IPS-NIHi7 (cell line): ENCODE results near the gene METTL25B.

Experiments used
- DNase-seq: peaks from one replicate; pipeline ENCODE4 v3.0.0; 2012; ENCODE audit warnings: mixed read lengths; ENCODE audit errors: extremely low spot score

METTL25B gene

GRCh38 chr1:156700736-156701531 is 27.3 kb upstream of the METTL25B start:
- no peak for DNase-seq

- DNase-seq: no peak
Observed at GRCh38 chr1:156703336-156703735, 24.9 kb upstream of the METTL25B start.

- DNase-seq: peak; percentile 34
Observed at GRCh38 chr1:156703741-156704140, 24.5 kb upstream of the METTL25B start.

- DNase-seq: no peak
Observed at GRCh38 chr1:156704166-156704711, 24.0 kb upstream of the METTL25B start.

GRCh38 chr1:156704930-156705320 is 23.3 kb upstream of the METTL25B start:
- DNase-seq: peak; percentile 23

GRCh38 chr1:156705321-156705917 is 22.9 kb upstream of the METTL25B start, which contains the start of gene CRABP2:
Gene CRABP2, minus strand, starts transcription at chr1:156705583. Its CDS starts 137 bp downstream, at chr1:156705446.
- DNase-seq: peak; percentile 35

GRCh38 chr1:156705918-156706656 is 22.2 kb upstream of the METTL25B start:
- DNase-seq: peak; percentile 81

GRCh38 chr1:156706657-156707416 is 21.4 kb upstream of the METTL25B start:
- DNase-seq: peak; percentile 48

- peak; percentile 59 for DNase-seq
Observed at GRCh38 chr1:156707417-156708217, 20.7 kb upstream of the METTL25B start.

DNA sequence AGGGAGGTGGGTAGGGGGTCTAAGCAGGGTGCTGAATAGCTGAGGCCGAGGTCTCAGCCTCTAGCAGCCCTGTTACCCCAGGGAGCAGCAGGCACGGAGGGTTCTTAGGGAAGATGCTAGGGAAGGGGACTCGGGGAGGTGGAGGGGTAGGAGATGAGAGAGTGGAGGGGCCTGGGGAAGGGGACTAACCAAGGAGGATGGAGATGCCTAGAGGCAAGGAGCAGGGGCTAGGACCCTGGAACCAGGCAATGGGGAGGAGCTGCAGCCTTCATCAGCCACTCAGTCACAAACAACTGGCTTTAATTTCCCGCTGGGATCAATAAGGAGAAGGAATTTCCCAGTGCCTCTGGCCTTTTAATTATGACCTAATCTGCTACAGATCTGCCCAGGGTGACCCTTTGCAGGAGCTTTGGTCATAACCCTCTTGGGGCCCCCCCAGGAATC is 20.0 kb upstream of the METTL25B start:
- peak; percentile 76 for DNase-seq

DNA sequence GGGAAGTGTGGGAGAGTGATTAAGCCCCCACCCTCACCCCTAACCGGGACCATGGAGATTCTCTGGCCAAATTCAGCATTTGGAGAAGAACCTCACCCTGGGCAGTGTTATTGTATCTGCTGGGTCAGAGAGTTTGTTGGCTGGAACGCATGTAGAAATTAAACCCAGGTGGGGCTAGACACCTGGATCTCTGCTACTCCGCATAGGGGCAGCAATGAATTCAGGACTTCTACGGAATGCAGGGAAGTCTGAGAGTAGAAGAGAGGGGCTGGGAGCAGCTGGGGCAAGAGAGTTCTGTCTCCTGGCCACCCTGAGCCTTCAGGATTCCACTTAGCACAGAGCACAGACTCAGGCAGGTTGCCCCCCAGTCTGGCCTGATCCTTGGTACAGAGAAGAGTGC is 19.2 kb upstream of the METTL25B start:
- DNase-seq: no peak

DNA sequence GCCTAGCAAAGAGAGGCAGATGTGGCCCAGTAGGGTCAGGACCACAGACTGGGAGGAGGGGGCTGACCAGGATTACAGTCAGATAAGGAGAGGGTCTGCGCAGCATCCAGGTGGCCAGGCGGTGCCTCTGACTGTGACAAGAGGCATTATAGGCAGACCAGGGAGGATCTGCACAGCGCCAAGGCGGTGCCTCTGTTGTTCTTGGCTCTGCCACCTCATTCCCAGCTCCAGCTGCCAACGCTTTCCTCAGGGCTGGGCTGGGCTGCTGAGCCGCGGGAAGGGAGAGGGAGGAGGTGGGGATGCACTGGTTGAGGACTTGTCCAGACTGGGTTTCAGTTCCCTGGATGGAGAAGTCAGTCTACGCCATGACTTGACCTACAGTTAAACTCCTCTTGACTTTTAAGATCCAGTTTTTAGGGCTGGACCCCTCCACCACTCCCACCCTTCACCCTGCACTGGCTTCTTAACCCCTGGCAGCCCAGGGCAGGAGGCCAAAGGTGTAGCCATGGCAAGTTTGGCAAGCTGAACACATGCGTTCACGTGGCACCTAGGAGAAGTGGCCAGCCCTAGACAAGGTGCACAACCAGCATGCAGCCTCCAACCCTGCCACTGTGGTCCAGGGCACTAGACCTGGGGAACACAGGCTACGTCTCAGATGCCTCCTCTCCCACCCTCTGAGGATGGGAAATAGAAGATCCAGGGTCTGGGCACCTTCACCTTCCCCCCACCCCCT is 18.3 kb upstream of the METTL25B start:
- no peak for DNase-seq

DNA sequence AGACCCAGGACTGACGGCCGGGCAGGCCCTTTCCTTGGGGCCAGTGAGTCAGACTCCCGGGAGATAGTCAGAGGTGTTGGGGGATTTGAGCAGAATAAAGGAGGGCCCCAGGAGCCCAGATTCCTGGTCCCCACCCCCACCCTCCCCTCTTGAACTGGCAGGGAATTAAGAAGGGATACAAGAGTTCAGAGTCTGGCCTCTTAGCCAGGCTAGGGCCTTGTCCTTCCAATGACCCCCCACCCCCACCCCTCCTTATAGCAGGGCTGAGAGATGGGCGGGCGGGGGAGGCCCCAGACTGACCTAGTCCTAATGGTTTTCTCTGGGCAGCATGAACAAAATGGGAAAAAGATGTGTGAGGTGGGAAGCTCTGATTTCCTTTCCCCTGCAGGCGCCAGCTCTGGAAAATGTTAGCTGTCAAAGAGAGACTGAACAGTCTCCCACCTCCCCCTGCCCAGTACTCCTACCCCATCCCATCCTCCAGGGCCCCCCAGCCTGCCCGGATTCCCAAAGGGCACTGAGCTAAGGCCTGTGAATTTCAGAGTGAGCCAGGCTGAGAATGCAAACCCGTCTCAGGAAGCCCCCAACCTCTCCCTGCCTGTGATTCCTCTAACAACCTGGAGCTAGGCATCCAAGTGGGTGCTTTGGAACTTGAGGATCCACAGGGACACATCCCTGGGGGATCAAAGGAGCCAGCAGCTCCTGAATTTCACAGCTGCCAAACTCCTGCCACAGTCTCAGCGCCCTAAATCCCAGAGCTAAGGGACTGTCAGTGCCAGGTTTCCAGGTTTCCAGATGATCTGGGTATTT is 17.1 kb upstream of the METTL25B start:
- DNase-seq: peak; percentile 38

- no peak for DNase-seq
Observed at GRCh38 chr1:156712626-156713025, 15.6 kb upstream of the METTL25B start.

- no peak for DNase-seq
Observed at GRCh38 chr1:156714830-156715229, 13.4 kb upstream of the METTL25B start.

DNA sequence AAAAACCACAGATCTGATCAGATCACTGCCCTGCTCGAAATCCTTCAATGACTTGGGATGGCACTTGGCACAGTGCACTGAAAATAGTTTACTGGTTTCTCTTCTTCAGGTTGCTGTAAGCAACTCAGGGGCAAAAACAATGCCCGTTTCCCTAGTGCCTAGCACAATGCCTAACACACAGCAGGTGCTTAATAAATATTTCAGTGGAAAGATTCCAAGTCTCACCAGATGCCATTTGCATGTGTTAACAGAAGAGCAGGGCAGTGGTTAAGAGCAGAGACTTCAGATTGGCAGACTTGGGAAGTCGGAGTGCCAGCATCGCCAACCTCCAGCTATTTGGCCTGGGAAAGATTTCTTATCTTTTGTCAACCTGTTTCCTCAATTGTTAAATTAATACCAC is 10.9 kb upstream of the METTL25B start:
- no peak for DNase-seq

DNA sequence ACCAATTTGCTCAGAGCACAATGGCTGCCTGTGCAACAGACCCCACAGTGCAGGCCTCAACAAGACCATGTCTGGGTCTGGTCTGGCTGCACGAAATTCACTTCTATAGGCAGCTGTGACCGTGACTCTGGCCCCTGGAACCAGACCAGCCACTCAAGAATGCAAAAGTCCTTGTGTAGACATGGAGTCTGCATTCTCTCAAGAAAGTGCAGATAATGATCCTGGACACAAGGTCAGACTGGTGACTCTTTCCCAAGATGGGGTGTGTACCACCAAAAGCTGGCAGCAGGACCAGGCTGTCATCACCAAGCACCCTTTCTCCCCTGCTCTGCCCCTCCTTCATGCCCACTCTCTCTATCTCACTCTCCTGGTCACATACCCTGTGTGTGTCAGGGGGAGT is 7.1 kb upstream of the METTL25B start:
- no peak for DNase-seq

DNA sequence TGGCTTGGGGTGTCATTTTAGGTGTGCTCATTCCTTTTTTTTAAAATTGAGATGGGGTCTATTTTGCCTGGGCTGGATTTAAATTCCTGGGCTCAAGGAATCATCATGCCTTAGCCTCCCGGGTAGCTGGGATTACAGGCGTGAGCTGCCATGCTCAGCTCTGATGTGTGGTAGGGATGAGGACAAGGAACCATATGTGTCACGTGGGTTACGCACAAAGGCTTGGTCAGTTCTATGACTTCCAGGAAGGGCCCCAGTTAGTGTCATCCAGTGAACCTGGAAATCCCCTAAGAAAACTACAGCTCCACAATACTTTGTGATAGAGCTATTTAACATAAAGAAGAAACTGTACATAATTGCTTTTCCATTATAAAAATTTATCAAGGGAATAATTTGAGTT is 6.7 kb upstream of the METTL25B start:
- DNase-seq: no peak

DNA sequence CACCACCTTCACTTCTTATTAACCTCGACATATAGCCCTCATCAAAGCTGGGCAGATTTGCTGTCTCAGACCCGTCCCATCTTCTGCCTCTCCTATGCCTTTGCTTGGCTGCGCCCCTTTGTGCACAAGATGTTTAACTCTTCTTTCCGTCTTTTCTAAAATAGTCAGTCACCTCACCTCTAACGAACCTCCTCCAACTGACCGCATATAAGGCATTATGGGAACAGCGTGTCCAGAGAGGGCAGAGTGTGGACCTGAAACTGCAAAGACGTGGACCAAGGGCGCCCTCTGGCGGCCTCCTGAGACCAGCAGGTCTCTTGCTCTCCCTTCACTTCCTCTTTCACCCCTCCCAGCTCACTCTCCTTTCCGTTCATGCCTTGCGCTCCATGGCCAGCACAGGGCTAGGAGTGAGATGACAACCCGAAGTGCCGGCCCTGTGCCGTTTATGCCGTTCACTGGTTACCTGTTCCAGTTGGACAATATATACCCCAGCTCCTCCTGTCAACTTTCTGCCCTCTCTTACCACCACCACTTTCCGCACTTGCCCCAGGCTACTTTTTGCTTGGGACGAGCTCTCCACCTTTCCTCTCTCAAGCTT is 2.5 kb upstream of the METTL25B start:
- DNase-seq: peak; percentile 83
